DMS153 treated with DMSO at 0.1 percent for 48 hours (cell line): Measurements from ENCODE around the gene ADAM10.

Experiments used
- DNase-seq: peaks from one replicate; lab custom pipeline; 2025; ENCODE audit not compliant: unreplicated experiment; lab: John Stamatoyannopoulos, UW

The ADAM10 gene

GRCh38 chr15:58538901-58539300 is 210.6 kb downstream of the ADAM10 start:
- no peak for DNase-seq
